ENCODE results near the gene CTNNA3. TPM values are rescaled to one million over a fixed set of nuclear protein-coding genes. Genes with fewer than 3 reads are reported as not detected.

The CTNNA3 gene
- polyA plus RNA-seq, 1 donor from 2014 or later, result 0.14 TPM

GRCh38 chr10:67476201-67476600, 219.8 kb downstream of the CTNNA3 start:
- no peaks in the 10 kb centered on the region for H3K36me3 ChIP-seq (ENCODE audit: insufficient read depth, low read length)
- TF ChIP-seq TAF1 (IDR thresholded peaks at IDR 0.05; ENCODE audit: low read depth) (no peak), REST (IDR thresholded peaks at IDR 0.05; ENCODE audit: borderline replicate concordance) (no peak), MXI1 (conservative IDR thresholded peaks at IDR 0.05; ENCODE audit: poor library complexity, severe bottlenecking) (no peak), EZH2 (IDR thresholded peaks at IDR 0.05; ENCODE audit: borderline replicate concordance, insufficient read depth, low read length, poor library complexity, severe bottlenecking) (no peak), RAD21 (conservative IDR thresholded peaks at IDR 0.05) (no peak), SMC3 (conservative IDR thresholded peaks at IDR 0.05; ENCODE audit: poor library complexity) (no peak), POLR2AphosphoS5 (IDR thresholded peaks at IDR 0.05) (no peak), EP300 (conservative IDR thresholded peaks at IDR 0.05; ENCODE audit: poor library complexity, severe bottlenecking) (no peak), CTCF (IDR thresholded peaks at IDR 0.05; ENCODE audit: poor library complexity, severe bottlenecking) (no peak)

GRCh38 chr10:67473850-67474633, 222.0 kb downstream of the CTNNA3 start:
- TF ChIP-seq EP300 (conservative IDR thresholded peaks at IDR 0.05; ENCODE audit: poor library complexity, severe bottlenecking) (no peak), SMC3 (conservative IDR thresholded peaks at IDR 0.05; ENCODE audit: poor library complexity) (no peak), MXI1 (conservative IDR thresholded peaks at IDR 0.05; ENCODE audit: poor library complexity, severe bottlenecking) (no peak), POLR2AphosphoS5 (IDR thresholded peaks at IDR 0.05) (no peak), TAF1 (IDR thresholded peaks at IDR 0.05; ENCODE audit: low read depth) (no peak), CTCF (IDR thresholded peaks at IDR 0.05; ENCODE audit: poor library complexity, severe bottlenecking) (no peak), RAD21 (conservative IDR thresholded peaks at IDR 0.05) (no peak)
- Histone ChIP-seq H3K27ac (ENCODE audit: low read length) (no peak overlapping the region), H3K9ac (ENCODE audit: low read length) (no peak overlapping the region), H4K20me1 (ENCODE audit: insufficient read depth) (no peaks in the 10 kb centered on the region), H2AFZ (ENCODE audit: low read depth, low read length) (no peak overlapping the region), H3K9me2 (ENCODE audit: insufficient read depth, low read length) (no peaks in the 10 kb centered on the region), H3F3A (ENCODE audit: insufficient read depth, low read length, poor library complexity, severe bottlenecking) (no peaks in the 10 kb centered on the region), H3K79me2 (replicated peaks; ENCODE audit: insufficient read depth, low read length) (no peaks in the 10 kb centered on the region), H3K4me2 (ENCODE audit: low read length) (no peak overlapping the region), H3K4me3 (ENCODE audit: low read length) (no peak overlapping the region), H3K36me3 (ENCODE audit: insufficient read depth, low read length) (no peaks in the 10 kb centered on the region), H3K9me3 (ENCODE audit: low read length) (peaks cover 12% of the 10 kb centered on the region), H3K27me3 (ENCODE audit: insufficient read depth, low read depth, low read length) (no peaks in the 10 kb centered on the region)

More at GRCh38 chr10:67476201-67476600, 219.8 kb downstream of the CTNNA3 start:
- H4K20me1 ChIP-seq (ENCODE audit: insufficient read depth), result no peaks in the 10 kb centered on the region
- H3K27me3 ChIP-seq (ENCODE audit: insufficient read depth, low read depth, low read length), result no peaks in the 10 kb centered on the region
- no peaks in the 10 kb centered on the region for H3K9me2 ChIP-seq (ENCODE audit: insufficient read depth, low read length)
- no peak overlapping the region for H3K4me3 ChIP-seq (ENCODE audit: low read length)
- no peaks in the 10 kb centered on the region for H3F3A ChIP-seq (ENCODE audit: insufficient read depth, low read length, poor library complexity, severe bottlenecking)
- no peak overlapping the region for H3K27ac ChIP-seq (ENCODE audit: low read length)
- H2AFZ ChIP-seq (ENCODE audit: low read depth, low read length), result no peak overlapping the region
- H3K4me2 ChIP-seq (ENCODE audit: low read length), result no peak overlapping the region
- peaks cover 17% of the 10 kb centered on the region for H3K9me3 ChIP-seq (ENCODE audit: low read length)
- no peaks in the 10 kb centered on the region for H3K79me2 ChIP-seq (replicated peaks; ENCODE audit: insufficient read depth, low read length)
- H3K9ac ChIP-seq (ENCODE audit: low read length), result no peak overlapping the region
